Tibial nerve (tissue), 3 donors: Measurements from ENCODE around the gene SULF2.

ENCODE experiments used
- POLR2A ChIP-seq, 2 donors: fragments of 450-650 bp; IDR thresholded peaks; one replicate each; pipeline ENCODE4 v1.6.1; 2017; ENCODE audit warnings: antibody characterized with exemption in 2 of 2, mild to moderate bottlenecking in 2 of 2, moderate library complexity in 2 of 2
- TF ChIP-seq, protein P1 (sequence below), 5 experiments: fragments of 200-600 bp in 3 of 5; fragments of 450-650 bp in 2 of 5; sonication (generic) in 3 of 5; IDR thresholded peaks; one replicate each; pipeline ENCODE4 v1.5.1; 2016 to 2019; ENCODE audit warnings: antibody characterized with exemption in 5 of 5, mild to moderate bottlenecking in 3 of 5, moderate library complexity in 2 of 5

- TF ChIP-seq, protein P1, sequence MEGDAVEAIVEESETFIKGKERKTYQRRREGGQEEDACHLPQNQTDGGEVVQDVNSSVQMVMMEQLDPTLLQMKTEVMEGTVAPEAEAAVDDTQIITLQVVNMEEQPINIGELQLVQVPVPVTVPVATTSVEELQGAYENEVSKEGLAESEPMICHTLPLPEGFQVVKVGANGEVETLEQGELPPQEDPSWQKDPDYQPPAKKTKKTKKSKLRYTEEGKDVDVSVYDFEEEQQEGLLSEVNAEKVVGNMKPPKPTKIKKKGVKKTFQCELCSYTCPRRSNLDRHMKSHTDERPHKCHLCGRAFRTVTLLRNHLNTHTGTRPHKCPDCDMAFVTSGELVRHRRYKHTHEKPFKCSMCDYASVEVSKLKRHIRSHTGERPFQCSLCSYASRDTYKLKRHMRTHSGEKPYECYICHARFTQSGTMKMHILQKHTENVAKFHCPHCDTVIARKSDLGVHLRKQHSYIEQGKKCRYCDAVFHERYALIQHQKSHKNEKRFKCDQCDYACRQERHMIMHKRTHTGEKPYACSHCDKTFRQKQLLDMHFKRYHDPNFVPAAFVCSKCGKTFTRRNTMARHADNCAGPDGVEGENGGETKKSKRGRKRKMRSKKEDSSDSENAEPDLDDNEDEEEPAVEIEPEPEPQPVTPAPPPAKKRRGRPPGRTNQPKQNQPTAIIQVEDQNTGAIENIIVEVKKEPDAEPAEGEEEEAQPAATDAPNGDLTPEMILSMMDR (IDR thresholded peaks at IDR 0.05) = no peak
- no peak for TF ChIP-seq POLR2A (IDR thresholded peaks at IDR 0.05)
These were observed 65.7 kb downstream of the SULF2 start for GRCh38 chr20:47719625-47720024.
